Prostate gland (tissue), 2 donors: ENCODE results near the gene TUBB2B.

Experiments used
- CTCF ChIP-seq, 4 experiments: fragments of 200-600 bp in 2 of 4; fragments of 450-650 bp in 2 of 4; sonication (generic) in 2 of 4; IDR thresholded peaks; 1 replicate in 3 of 4; 2 replicates in 1 of 4; pipeline ENCODE4 v1.5.1; 2016 to 2019; ENCODE audit warnings: antibody characterized with exemption in 4 of 4, mild to moderate bottlenecking in 2 of 4, moderate library complexity in 2 of 4
- POLR2A ChIP-seq: fragments of 450-650 bp; IDR thresholded peaks from one replicate; pipeline ENCODE4 v1.6.1; 2016; ENCODE audit warnings: antibody characterized with exemption, mild to moderate bottlenecking
- POLR2AphosphoS5 ChIP-seq: sonication (generic); formaldehyde crosslinking; IDR thresholded peaks from one replicate; pipeline ENCODE4 v1.6.1; 2017; ENCODE audit warnings: antibody characterized with exemption

- TF ChIP-seq CTCF (IDR thresholded peaks at IDR 0.05) (no peak), POLR2A (no peak), POLR2AphosphoS5 (no peak)
These were observed 30.7 kb downstream of the TUBB2B start for GRCh38 chr6:3196770-3197169.
